Neural cell (in vitro differentiated cells): ENCODE data around the gene AP2A2. TPM values are rescaled to one million over a fixed set of nuclear protein-coding genes. Genes with fewer than 3 reads are reported as not detected.

Source experiments
- H2AFZ ChIP-seq: fragments of 200-600, 300-800 bp; sonication (generic), shearing (Covaris generic); 2 replicates; pipeline ENCODE4 v1.6.0; 2014; ENCODE audit warnings: low read depth, mild to moderate bottlenecking, antibody characterized with exemption, low read length, moderate library complexity
- H3F3A ChIP-seq: fragments of 200-600 bp; shearing (Covaris generic); 2 replicates; pipeline ENCODE4 v1.6.1; 2016; ENCODE audit warnings: mild to moderate bottlenecking, moderate library complexity, mixed read lengths, antibody characterized with exemption, low read length; ENCODE audit not compliant: insufficient read depth, poor library complexity, severe bottlenecking
- H3K27ac ChIP-seq: fragments of 200-600, 300-800 bp; sonication (generic), shearing (Covaris generic); 2 replicates; pipeline ENCODE4 v1.5.1; 2014; ENCODE audit warnings: mild to moderate bottlenecking, low read length, moderate library complexity
- H3K27me3 ChIP-seq: fragments of 300-800, 200-600 bp; sonication (generic), shearing (Covaris generic); 2 replicates; pipeline ENCODE4 v1.6.0; 2014; ENCODE audit warnings: mild to moderate bottlenecking, low read depth, low read length, moderate library complexity; ENCODE audit not compliant: insufficient read depth
- H3K36me3 ChIP-seq: fragments of 300-800, 200-600 bp; sonication (generic), shearing (Covaris generic); 2 replicates; pipeline ENCODE4 v1.5.1; 2014; ENCODE audit warnings: mild to moderate bottlenecking, antibody characterized with exemption, low read length, moderate library complexity; ENCODE audit not compliant: insufficient read depth
- H3K4me2 ChIP-seq: fragments of 300-800, 200-600 bp; sonication (generic), shearing (Covaris generic); 2 replicates; pipeline ENCODE4 v1.6.0; 2014; ENCODE audit warnings: mild to moderate bottlenecking, low read length
- H3K4me3 ChIP-seq: fragments of 300-800, 200-600 bp; sonication (generic), shearing (Covaris generic); 2 replicates; pipeline ENCODE4 v1.5.1; 2014; ENCODE audit warnings: mild to moderate bottlenecking, low read length, moderate library complexity
- H3K79me2 ChIP-seq: fragments of 200-600 bp; shearing (Covaris generic); replicated peaks from 2 replicates; pipeline ENCODE4 v1.6.0; 2014; ENCODE audit warnings: mild to moderate bottlenecking, low read length, moderate library complexity; ENCODE audit not compliant: insufficient read depth
- H3K9ac ChIP-seq: fragments of 300-800, 200-600 bp; sonication (generic), shearing (Covaris generic); 2 replicates; pipeline ENCODE4 v1.6.1; 2016; ENCODE audit warnings: mild to moderate bottlenecking, low read length, mixed read lengths
- H3K9me2 ChIP-seq: fragments of 200-600 bp; shearing (Covaris generic); 2 replicates; pipeline ENCODE4 v1.6.1; 2016; ENCODE audit warnings: mild to moderate bottlenecking, low read length, mixed read lengths; ENCODE audit not compliant: insufficient read depth
- H3K9me3 ChIP-seq: fragments of 200-600, 300-800 bp; sonication (generic), shearing (Covaris generic); 2 replicates; pipeline ENCODE4 v1.6.1; 2016; ENCODE audit warnings: mild to moderate bottlenecking, mixed run types, low read length, moderate library complexity, mixed read lengths
- H4K20me1 ChIP-seq: fragments of 200-600 bp; shearing (Covaris generic); 2 replicates; pipeline ENCODE4 v1.6.1; 2016; ENCODE audit warnings: mild to moderate bottlenecking, mixed run types; ENCODE audit not compliant: insufficient read depth
- CTCF ChIP-seq: fragments of 450-650 bp; IDR thresholded peaks from 2 replicates; pipeline ENCODE4 v1.5.1; 2014; ENCODE audit warnings: antibody characterized with exemption, mild to moderate bottlenecking, moderate library complexity; ENCODE audit not compliant: poor library complexity, severe bottlenecking
- EP300 ChIP-seq: fragments of 450-650 bp; conservative IDR thresholded peaks from 2 replicates; pipeline ENCODE4 v1.6.1; 2014; ENCODE audit warnings: antibody characterized with exemption, mild to moderate bottlenecking, moderate library complexity; ENCODE audit not compliant: poor library complexity, severe bottlenecking
- EZH2 ChIP-seq: fragments of 200-600, 300-800 bp; shearing (Covaris generic), sonication (generic); IDR thresholded peaks from 2 replicates; pipeline ENCODE4 v1.6.1; 2014; ENCODE audit warnings: antibody characterized with exemption, low read length, borderline replicate concordance, mild to moderate bottlenecking; ENCODE audit not compliant: insufficient read depth, poor library complexity, severe bottlenecking
- MXI1 ChIP-seq: fragments of 450-650 bp; conservative IDR thresholded peaks from 2 replicates; pipeline ENCODE4 v1.6.1; 2014; ENCODE audit warnings: antibody characterized with exemption, mild to moderate bottlenecking; ENCODE audit not compliant: poor library complexity, severe bottlenecking
- POLR2AphosphoS5 ChIP-seq: IDR thresholded peaks from 2 replicates; pipeline ENCODE4 v1.6.1; 2012
- RAD21 ChIP-seq: fragments of 450-650 bp; conservative IDR thresholded peaks from 2 replicates; pipeline ENCODE4 v1.6.1; 2014; ENCODE audit warnings: antibody characterized with exemption, mild to moderate bottlenecking, moderate library complexity
- REST ChIP-seq: IDR thresholded peaks from 2 replicates; pipeline ENCODE4 v1.6.1; 2012; ENCODE audit warnings: borderline replicate concordance
- SMC3 ChIP-seq: fragments of 450-650 bp; conservative IDR thresholded peaks from 2 replicates; pipeline ENCODE4 v1.6.1; 2014; ENCODE audit warnings: antibody characterized with exemption, mild to moderate bottlenecking, moderate library complexity; ENCODE audit not compliant: poor library complexity
- TAF1 ChIP-seq: IDR thresholded peaks from 2 replicates; pipeline ENCODE4 v1.6.1; 2012; ENCODE audit warnings: low read depth
- polyA plus RNA-seq: library from polyadenylated mRNA; depleted of rRNA; stranded (reverse); fragments of >200 nt; gene quantifications from 2 replicates; pipeline ENCODE4 v1.2.3, GENCODE V29; 2014

The AP2A2 gene
- polyA plus RNA-seq, 1 donor from 2014 or later, result 46.5 TPM

GRCh38 chr11:1014276-1014675, 88.6 kb downstream of the AP2A2 start:
- H3K9me3 ChIP-seq, result no peaks in the 10 kb centered on the region
- no peaks in the 10 kb centered on the region for H3K79me2 ChIP-seq
- no peak overlapping the region for H3K9ac ChIP-seq
- no peaks in the 10 kb centered on the region for H3F3A ChIP-seq
- H2AFZ ChIP-seq, result no peak overlapping the region
- TF ChIP-seq EP300 (no peak), POLR2AphosphoS5 (no peak), EZH2 (no peak), SMC3 (no peak), CTCF (no peak), MXI1 (no peak), TAF1 (no peak), REST (no peak), RAD21 (no peak)
- H4K20me1 ChIP-seq, result no peaks in the 10 kb centered on the region
- no peak overlapping the region for H3K4me3 ChIP-seq
- H3K4me2 ChIP-seq, result no peak overlapping the region
- H3K27me3 ChIP-seq, result no peaks in the 10 kb centered on the region
- H3K27ac ChIP-seq, result no peak overlapping the region
- H3K9me2 ChIP-seq, result no peaks in the 10 kb centered on the region
- no peaks in the 10 kb centered on the region for H3K36me3 ChIP-seq

GRCh38 chr11:1015064-1015463, 89.4 kb downstream of the AP2A2 start:
- H3K27me3 ChIP-seq, result no peaks in the 10 kb centered on the region
- no peaks in the 10 kb centered on the region for H3K79me2 ChIP-seq
- H3K9me2 ChIP-seq, result no peaks in the 10 kb centered on the region
- no peak overlapping the region for H3K4me3 ChIP-seq
- TF ChIP-seq CTCF (no peak), POLR2AphosphoS5 (no peak), REST (no peak), TAF1 (no peak), EZH2 (no peak), SMC3 (no peak), MXI1 (no peak), RAD21 (no peak), EP300 (no peak)
- no peak overlapping the region for H3K27ac ChIP-seq
- H3K36me3 ChIP-seq, result no peaks in the 10 kb centered on the region
- H3K4me2 ChIP-seq, result no peak overlapping the region
- no peak overlapping the region for H3K9ac ChIP-seq
- H3K9me3 ChIP-seq, result no peaks in the 10 kb centered on the region
- no peaks in the 10 kb centered on the region for H3F3A ChIP-seq
- H2AFZ ChIP-seq, result no peak overlapping the region
- H4K20me1 ChIP-seq, result no peaks in the 10 kb centered on the region
